Posterior vena cava (tissue), 2 donors: ENCODE data around the gene HYAL2. TPM values are rescaled to one million over a fixed set of nuclear protein-coding genes. Genes with fewer than 3 reads are reported as not detected.
A peak's percentile ranks its signal among the peaks of the same experiment; 100 is the strongest.

Source experiments
- DNase-seq: peaks from one replicate; pipeline ENCODE4 v3.0.0-alpha.2; 2020; ENCODE audit warnings: low spot score
- intact Hi-C, 2 donors: fragments of 100-400 bp; cut with DNase I; formaldehyde crosslinking; loops; one replicate each; pipeline versions ENCODE4 v1.14.1 to v1.14.2; 2022 to 2023
- total RNA-seq, 2 donors: library from RNA; stranded (reverse); fragmentation: NEBNext Ultra II Directional; extraction: Animal tissue kit (Norgen Biotek cat#: 25700); gene quantifications; one replicate each; pipeline ENCODE4 v1.2.1, GENCODE V29; 2021
- donor health status: DM: yes; HTN: yes; CAD: no.
- donor health status: DM: yes; HTN: yes; CAD: no.

Gene HYAL2
- total RNA-seq, 2 donors from 2014 or later: 95.2 to 130 TPM

GRCh38 chr3:50336452-50337174 is 14.1 kb upstream of the HYAL2 start:
- DNase-seq: peak; percentile 82
- intact Hi-C loops: loop anchor here in 1 of 2 donors (10.0 kb wide), 1 partner anchor 1718 kb away; the partner anchor contains the start of gene DUSP7

GRCh38 chr3:50334339-50335075 is 12.0 kb upstream of the HYAL2 start:
- DNase-seq: no peak
- intact Hi-C loops: loop anchor here in 1 of 2 donors (10.0 kb wide), 1 partner anchor 1720 kb away; the partner anchor contains the start of gene DUSP7

GRCh38 chr3:50333744-50334328 is 11.3 kb upstream of the HYAL2 start:
- peak; percentile 88 for DNase-seq
- intact Hi-C loops: loop anchor here in 1 of 2 donors (10.0 kb wide), 1 partner anchor 1721 kb away; the partner anchor contains the start of gene DUSP7

GRCh38 chr3:50331364-50331907 is 8.9 kb upstream of the HYAL2 start:
- DNase-seq: no peak
- intact Hi-C loops: loop anchor here in 1 of 2 donors (10.0 kb wide), 1 partner anchor 1723 kb away; the partner anchor contains the start of gene DUSP7

- DNase-seq: no peak
- intact Hi-C loops: loop anchor here in 1 of 2 donors (10.0 kb wide), 1 partner anchor 1724 kb away; the partner anchor contains the start of gene DUSP7
These were observed 7.8 kb upstream of the HYAL2 start for GRCh38 chr3:50330330-50330729.

GRCh38 chr3:50327943-50328691 is 5.6 kb upstream of the HYAL2 start, which contains the start of gene TUSC2:
TUSC2 (minus strand) TSS chr3:50328223; CDS start chr3:50328099, 124 bp downstream.
- peak; percentile 99 for DNase-seq
- intact Hi-C loops: no loop called here

- intact Hi-C loops: no loop called here
- DNase-seq: no peak
These were observed 4.6 kb upstream of the HYAL2 start for GRCh38 chr3:50327129-50327528.

GRCh38 chr3:50326182-50326541 is 3.6 kb upstream of the HYAL2 start:
- no peak for DNase-seq
- intact Hi-C loops: no loop called here

- DNase-seq: no peak
- intact Hi-C loops: no loop called here
These were observed 3.1 kb upstream of the HYAL2 start for GRCh38 chr3:50325497-50326181.

- intact Hi-C loops: no loop called here
- DNase-seq: no peak
These were observed 2.6 kb upstream of the HYAL2 start for GRCh38 chr3:50325113-50325480.

- DNase-seq: peak; percentile 89
- intact Hi-C loops: no loop called here
These were observed 2.0 kb upstream of the HYAL2 start for GRCh38 chr3:50324351-50325112.

- intact Hi-C loops: no loop called here
These were observed 1.2 kb upstream of the HYAL2 start for GRCh38 chr3:50323614-50324199.

GRCh38 chr3:50323092-50323600 is 601 bp upstream of the HYAL2 start:
- intact Hi-C loops: no loop called here
- DNase-seq: no peak

More at GRCh38 chr3:50323614-50324199, 1.2 kb upstream of the HYAL2 start:
- DNase-seq: peak; percentile 86

GRCh38 chr3:50322115-50322385 is 495 bp downstream of the HYAL2 start:
- intact Hi-C loops: loop anchor here in 1 of 2 donors (1.0 kb wide), 1 partner anchor 30 kb away; no protein-coding TSS in a partner anchor
- no peak for DNase-seq

- DNase-seq: peak; percentile 96
- intact Hi-C loops: loop anchor here in 1 of 2 donors (1.0 kb wide), 1 partner anchor 31 kb away; no protein-coding TSS in a partner anchor
These were observed 1.0 kb downstream of the HYAL2 start for GRCh38 chr3:50321336-50322114.

GRCh38 chr3:50320853-50321335 is 1.7 kb downstream of the HYAL2 start:
- intact Hi-C loops: no loop called here

More at GRCh38 chr3:50320853-50321335, 1.7 kb downstream of the HYAL2 start:
- peak; percentile 91 for DNase-seq
